Uterus (tissue), 4 donors: Measurements from ENCODE around the gene ZBTB17. TPM values are rescaled to one million over a fixed set of nuclear protein-coding genes. Genes with fewer than 3 reads are reported as not detected.

ENCODE experiments used
- DNase-seq, 2 donors: peaks; one replicate each; pipeline ENCODE4 v3.0.0-alpha.2; 2019 to 2020
- H3K27ac ChIP-seq, 2 donors: fragments of 200-600 bp; sonication (generic); 1 replicate in 1 of 2; 2 replicates in 1 of 2; pipeline ENCODE4 v1.5.1; 2016 to 2018
- H3K27me3 ChIP-seq, 2 donors: fragments of 200-600 bp; sonication (generic); one replicate each; pipeline ENCODE4 v1.5.1; 2018 to 2019; ENCODE audit warnings: control low read depth in 1 of 2
- H3K36me3 ChIP-seq, 2 donors: fragments of 200-600 bp; sonication (generic); one replicate each; pipeline ENCODE4 v1.5.1; 2019; ENCODE audit warnings: control low read depth in 1 of 2
- H3K4me1 ChIP-seq, 2 donors: fragments of 200-600 bp; sonication (generic); one replicate each; pipeline ENCODE4 v1.5.1; 2018 to 2019; ENCODE audit warnings: control low read depth in 1 of 2
- H3K4me3 ChIP-seq, 2 donors: fragments of 200-600 bp; sonication (generic); 1 replicate in 1 of 2; 2 replicates in 1 of 2; pipeline ENCODE4 v1.5.1; 2018 to 2019; ENCODE audit warnings: mild to moderate bottlenecking in 1 of 2
- H3K9me3 ChIP-seq, 2 donors: fragments of 200-600 bp; sonication (generic); one replicate each; pipeline ENCODE4 v1.5.1; 2019; ENCODE audit warnings: control low read depth in 1 of 2
- CTCF ChIP-seq, 4 experiments: fragments of 200-600 bp in 2 of 4; fragments of 450-650 bp in 2 of 4; sonication (generic) in 2 of 4; IDR thresholded peaks; one replicate each; pipeline ENCODE4 v1.5.1; 2016 to 2019; ENCODE audit warnings: antibody characterized with exemption in 4 of 4, mild to moderate bottlenecking in 2 of 4, moderate library complexity in 1 of 4
- POLR2A ChIP-seq, 2 donors: fragments of 450-650 bp; IDR thresholded peaks; one replicate each; pipeline ENCODE4 v1.6.1; 2016; ENCODE audit warnings: antibody characterized with exemption in 2 of 2, mild to moderate bottlenecking in 1 of 2, moderate library complexity in 1 of 2
- intact Hi-C: fragments of 100-400 bp; cut with DNase I; formaldehyde crosslinking; loops from one replicate; pipeline ENCODE4 v1.15.1; 2023; ENCODE audit warnings: low total_unique reads
- total RNA-seq, 4 donors: library from RNA; depleted of rRNA in 3 of 4; stranded (reverse); fragments of >200 nt in 3 of 4; gene quantifications; one replicate each; pipeline versions ENCODE4 v1.1.0 to v1.2.4, GENCODE V29; 2014 to 2023
- donor health status: DM: yes; HTN: yes; CAD: no.

ZBTB17 gene
- total RNA-seq, 4 donors from 2014 or later: 21.3 to 120 (median 70.0) TPM

- TF ChIP-seq CTCF (IDR thresholded peaks at IDR 0.05) (no peak), POLR2A (IDR thresholded peaks at IDR 0.05) (peak; percentile 51 to 59)
- Histone ChIP-seq H3K36me3 (no peaks in the 10 kb centered on the region), H3K9me3 (no peaks in the 10 kb centered on the region), H3K4me1 (peaks cover 8 to 39% of the 10 kb centered on the region in 2 donors), H3K4me3 (peak overlapping the region; percentile 19 to 26), H3K27me3 (no peaks in the 10 kb centered on the region), H3K27ac (peak overlapping the region; percentile 96 to 97)
- DNase-seq: peak; percentile 94 to 97
- intact Hi-C loops: no loop called here
Measured at GRCh38 chr1:15949453-15950245, 26.3 kb downstream of the ZBTB17 start.

- intact Hi-C loops: no loop called here
- Histone ChIP-seq H3K4me1 (peaks cover 8 to 38% of the 10 kb centered on the region in 2 donors), H3K27ac (peak overlapping the region; percentile 96 to 97), H3K4me3 (peak overlapping the region; percentile 19 to 26), H3K36me3 (no peaks in the 10 kb centered on the region), H3K9me3 (no peaks in the 10 kb centered on the region), H3K27me3 (no peaks in the 10 kb centered on the region)
- TF ChIP-seq POLR2A (IDR thresholded peaks at IDR 0.05): no peak
- TF ChIP-seq CTCF (IDR thresholded peaks at IDR 0.05): peak in 1 of 4 experiments; percentile 29
- peak; percentile 85 to 89 for DNase-seq
Measured at GRCh38 chr1:15948595-15949452, 27.1 kb downstream of the ZBTB17 start.

GRCh38 chr1:15948091-15948591, 27.8 kb downstream of the ZBTB17 start:
- Histone ChIP-seq H3K4me3 (no peak overlapping the region), H3K9me3 (no peaks in the 10 kb centered on the region), H3K27me3 (no peaks in the 10 kb centered on the region), H3K27ac (peak overlapping the region; percentile 96 to 97), H3K36me3 (no peaks in the 10 kb centered on the region), H3K4me1 (peaks cover 8 to 31% of the 10 kb centered on the region in 2 donors)
- peak in 1 of 2 donors; percentile 20 for DNase-seq
- no peak for TF ChIP-seq CTCF (IDR thresholded peaks at IDR 0.05)
- no peak for TF ChIP-seq POLR2A (IDR thresholded peaks at IDR 0.05)
- intact Hi-C loops: no loop called here

GRCh38 chr1:15947382-15948090, 28.4 kb downstream of the ZBTB17 start:
- Histone ChIP-seq H3K9me3 (no peaks in the 10 kb centered on the region), H3K27me3 (no peaks in the 10 kb centered on the region), H3K36me3 (no peaks in the 10 kb centered on the region), H3K27ac (peak overlapping the region; percentile 96 to 97), H3K4me3 (no peak overlapping the region), H3K4me1 (peaks cover 8 to 25% of the 10 kb centered on the region in 2 donors)
- no peak for DNase-seq
- TF ChIP-seq CTCF (IDR thresholded peaks at IDR 0.05): no peak
- no peak for TF ChIP-seq POLR2A (IDR thresholded peaks at IDR 0.05)
- intact Hi-C loops: no loop called here
